Liver (tissue), 9 donors: Measurements from ENCODE around the gene SH3PXD2B. TPM values are rescaled to one million over a fixed set of nuclear protein-coding genes. Genes with fewer than 3 reads are reported as not detected.

Source experiments
- DNase-seq: peaks from one replicate; pipeline ENCODE4 v3.0.0-alpha.2; 2017; ENCODE audit warnings: low spot score
- H3K27ac ChIP-seq, 2 donors: one replicate each; pipeline ENCODE4 v1.7.0; 2013; ENCODE audit warnings: inconsistent platforms in 2 of 2, low read length in 2 of 2, control low read depth in 1 of 2, low read depth in 1 of 2, mild to moderate bottlenecking in 1 of 2
- H3K27me3 ChIP-seq, 4 donors: one replicate each; pipeline versions ENCODE4 v1.6.1 to v1.7.0; 2013; ENCODE audit warnings: low read length in 3 of 4, inconsistent platforms in 1 of 4, mild to moderate bottlenecking in 1 of 4, moderate library complexity in 1 of 4; ENCODE audit not compliant: control insufficient read depth in 4 of 4, insufficient read depth in 4 of 4
- H3K36me3 ChIP-seq, 4 donors: one replicate each; pipeline versions ENCODE4 v1.6.1 to v1.7.0; 2013; ENCODE audit warnings: low read length in 3 of 4, mild to moderate bottlenecking in 3 of 4, low read depth in 1 of 4, moderate library complexity in 1 of 4; ENCODE audit not compliant: control insufficient read depth in 4 of 4, insufficient read depth in 3 of 4
- H3K4me1 ChIP-seq, 4 donors: one replicate each; pipeline versions ENCODE4 v1.6.1 to v1.7.0; 2013; ENCODE audit warnings: low read length in 3 of 4, mild to moderate bottlenecking in 3 of 4, moderate library complexity in 1 of 4; ENCODE audit not compliant: control insufficient read depth in 4 of 4, insufficient read depth in 4 of 4
- H3K4me3 ChIP-seq, 3 donors: one replicate each; pipeline versions ENCODE4 v1.6.1 to v1.7.0; 2013; ENCODE audit warnings: low read length in 3 of 3, control low read depth in 1 of 3, low read depth in 1 of 3, mild to moderate bottlenecking in 1 of 3
- H3K9ac ChIP-seq, 2 donors: one replicate each; pipeline ENCODE4 v1.7.0; 2013; ENCODE audit warnings: low read length in 2 of 2, mild to moderate bottlenecking in 2 of 2, moderate library complexity in 2 of 2, control low read depth in 1 of 2, low read depth in 1 of 2
- H3K9me3 ChIP-seq, 4 donors: one replicate each; pipeline versions ENCODE4 v1.6.1 to v1.7.0; 2013; ENCODE audit warnings: low read length in 3 of 4; ENCODE audit not compliant: control insufficient read depth in 4 of 4
- EGR1 ChIP-seq, 2 donors: IDR thresholded peaks; 2 replicates each; pipeline ENCODE4 v1.6.1; 2016 to 2018; ENCODE audit warnings: antibody characterized with exemption in 2 of 2, low read depth in 2 of 2
- FOXA1 ChIP-seq: IDR thresholded peaks from 2 replicates; pipeline ENCODE4 v1.6.1; 2016; ENCODE audit warnings: antibody characterized with exemption
- FOXA2 ChIP-seq: IDR thresholded peaks from 2 replicates; pipeline ENCODE4 v1.6.1; 2016; ENCODE audit warnings: antibody characterized with exemption
- GABPA ChIP-seq, 2 donors: IDR thresholded peaks in 1 of 2; conservative IDR thresholded peaks in 1 of 2; 2 replicates each; pipeline ENCODE4 v1.6.1; 2016; ENCODE audit warnings: antibody characterized with exemption in 2 of 2, mild to moderate bottlenecking in 1 of 2, moderate library complexity in 1 of 2
- HNF4A ChIP-seq, 2 donors: conservative IDR thresholded peaks; 2 replicates each; pipeline ENCODE4 v1.6.1; 2016; ENCODE audit warnings: antibody characterized with exemption in 2 of 2, mild to moderate bottlenecking in 2 of 2
- HNF4G ChIP-seq: IDR thresholded peaks from 2 replicates; pipeline ENCODE4 v1.6.1; 2016; ENCODE audit warnings: antibody characterized with exemption
- JUND ChIP-seq, 2 donors: IDR thresholded peaks; 2 replicates each; pipeline ENCODE4 v1.6.1; 2016; ENCODE audit warnings: antibody characterized with exemption in 2 of 2
- NR2F2 ChIP-seq: IDR thresholded peaks from 2 replicates; pipeline ENCODE4 v1.6.1; 2016; ENCODE audit warnings: antibody characterized with exemption
- RAD21 ChIP-seq, 2 donors: IDR thresholded peaks; 2 replicates each; pipeline ENCODE4 v1.6.1; 2016; ENCODE audit warnings: antibody characterized with exemption in 2 of 2, mild to moderate bottlenecking in 2 of 2
- RXRA ChIP-seq, 2 donors: IDR thresholded peaks; 2 replicates each; pipeline ENCODE4 v1.6.1; 2017 to 2018; ENCODE audit warnings: antibody characterized with exemption in 2 of 2, mild to moderate bottlenecking in 1 of 2
- SP1 ChIP-seq: IDR thresholded peaks from 2 replicates; pipeline ENCODE4 v1.6.1; 2018; ENCODE audit warnings: antibody characterized with exemption, mild to moderate bottlenecking
- TAF1 ChIP-seq: conservative IDR thresholded peaks from 2 replicates; pipeline ENCODE4 v1.6.1; 2016; ENCODE audit warnings: antibody characterized with exemption, mild to moderate bottlenecking
- YY1 ChIP-seq: IDR thresholded peaks from 2 replicates; pipeline ENCODE4 v1.6.1; 2016; ENCODE audit warnings: antibody characterized with exemption, mild to moderate bottlenecking
- WGBS: extraction: QIAGEN DNeasy Blood & Tissue Kit; methylation state at CpG from one replicate; pipeline ENCODE4 v1.1.7; 2013; 5-methylcytosine and 5-hydroxymethylcytosine counted together
- polyA plus RNA-seq, 2 donors: library from polyadenylated mRNA; stranded (reverse) in 1 of 2; unstranded in 1 of 2; fragments of 200-250 nt in 1 of 2; fragments of >200 nt in 1 of 2; fragmentation: Nextera tagmentation in 1 of 2; extraction: Ambion mirVana in 1 of 2; gene quantifications; one replicate each; pipeline versions ENCODE4 v1.2.1 to v1.2.3, GENCODE V29; 2013 to 2015
- total RNA-seq, 2 donors: library from RNA; depleted of rRNA; stranded (reverse); fragments of >200 nt; gene quantifications; one replicate each; pipeline ENCODE4 v1.2.3, GENCODE V29; 2014
- TF ChIP-seq, protein P1 (sequence below): IDR thresholded peaks from 2 replicates; pipeline ENCODE4 v1.6.1; 2016; ENCODE audit warnings: antibody characterized with exemption
- TF ChIP-seq, protein P2 (sequence below): IDR thresholded peaks from 2 replicates; pipeline ENCODE4 v1.6.1; 2016; ENCODE audit warnings: antibody characterized with exemption, mild to moderate bottlenecking
- TF ChIP-seq, protein P3 (sequence below): IDR thresholded peaks from 2 replicates; pipeline ENCODE4 v1.6.1; 2016; ENCODE audit warnings: antibody characterized with exemption
- TF ChIP-seq, protein P4 (sequence below): fragments of 150-350 bp; IDR thresholded peaks from 2 replicates; pipeline ENCODE4 v1.5.1; 2017; ENCODE audit warnings: improper control_type of control experiment, low read depth, low read length; ENCODE audit not compliant: missing input control
- TF ChIP-seq, protein P5 (sequence below): IDR thresholded peaks from 2 replicates; pipeline ENCODE4 v1.6.1; 2016; ENCODE audit warnings: antibody characterized with exemption
- donor health status: healthy.
- donor health status: healthy.
- donor health status: healthy.
- donor health status: healthy.
- donor health status: healthy.

SH3PXD2B gene
- total and polyA plus RNA-seq, 4 donors, result 1.1 to 3.3 (median 2.2) TPM

DNA sequence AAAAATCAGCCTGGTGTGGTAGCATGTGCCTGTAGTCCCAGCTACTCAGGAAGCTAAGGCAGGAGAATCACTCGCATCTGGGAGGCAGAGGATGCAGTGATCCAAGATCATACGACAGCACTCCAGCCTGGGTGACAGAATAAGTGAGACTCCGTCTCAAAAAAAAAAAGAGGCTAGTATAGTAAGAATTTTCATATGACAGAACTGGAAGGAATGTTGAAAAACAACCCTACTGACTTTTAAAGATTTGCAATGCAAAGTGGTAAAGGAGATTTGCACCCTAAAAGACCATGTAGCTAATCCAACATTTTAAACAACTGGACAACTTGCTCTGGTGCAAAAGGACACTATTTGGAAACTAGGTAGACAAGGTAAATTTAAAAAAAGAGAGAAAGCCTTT is 58.1 kb downstream of the SH3PXD2B start:
- DNase-seq, result no peak
- H3K36me3 ChIP-seq, result no peaks in the 10 kb centered on the region
- no peaks in the 10 kb centered on the region for H3K27me3 ChIP-seq
- no peaks in the 10 kb centered on the region for H3K4me1 ChIP-seq
- WGBS, result 81% methylated on average over 3 of the region's 3 CpGs
- H3K4me3 ChIP-seq, result no peak overlapping the region
- TF ChIP-seq SP1 (no peak), HNF4A (conservative IDR thresholded peaks at IDR 0.05) (no peak), GABPA (IDR thresholded peaks at IDR 0.05 in 1 of 2, conservative IDR thresholded peaks at IDR 0.05 in 1 of 2) (no peak), RXRA (IDR thresholded peaks at IDR 0.05) (no peak), HNF4G (no peak), TAF1 (no peak), FOXA2 (no peak), RAD21 (IDR thresholded peaks at IDR 0.05) (no peak)
- TF ChIP-seq, protein P1, sequence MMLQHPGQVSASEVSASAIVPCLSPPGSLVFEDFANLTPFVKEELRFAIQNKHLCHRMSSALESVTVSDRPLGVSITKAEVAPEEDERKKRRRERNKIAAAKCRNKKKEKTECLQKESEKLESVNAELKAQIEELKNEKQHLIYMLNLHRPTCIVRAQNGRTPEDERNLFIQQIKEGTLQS, result no peak
- TF ChIP-seq, protein P2, sequence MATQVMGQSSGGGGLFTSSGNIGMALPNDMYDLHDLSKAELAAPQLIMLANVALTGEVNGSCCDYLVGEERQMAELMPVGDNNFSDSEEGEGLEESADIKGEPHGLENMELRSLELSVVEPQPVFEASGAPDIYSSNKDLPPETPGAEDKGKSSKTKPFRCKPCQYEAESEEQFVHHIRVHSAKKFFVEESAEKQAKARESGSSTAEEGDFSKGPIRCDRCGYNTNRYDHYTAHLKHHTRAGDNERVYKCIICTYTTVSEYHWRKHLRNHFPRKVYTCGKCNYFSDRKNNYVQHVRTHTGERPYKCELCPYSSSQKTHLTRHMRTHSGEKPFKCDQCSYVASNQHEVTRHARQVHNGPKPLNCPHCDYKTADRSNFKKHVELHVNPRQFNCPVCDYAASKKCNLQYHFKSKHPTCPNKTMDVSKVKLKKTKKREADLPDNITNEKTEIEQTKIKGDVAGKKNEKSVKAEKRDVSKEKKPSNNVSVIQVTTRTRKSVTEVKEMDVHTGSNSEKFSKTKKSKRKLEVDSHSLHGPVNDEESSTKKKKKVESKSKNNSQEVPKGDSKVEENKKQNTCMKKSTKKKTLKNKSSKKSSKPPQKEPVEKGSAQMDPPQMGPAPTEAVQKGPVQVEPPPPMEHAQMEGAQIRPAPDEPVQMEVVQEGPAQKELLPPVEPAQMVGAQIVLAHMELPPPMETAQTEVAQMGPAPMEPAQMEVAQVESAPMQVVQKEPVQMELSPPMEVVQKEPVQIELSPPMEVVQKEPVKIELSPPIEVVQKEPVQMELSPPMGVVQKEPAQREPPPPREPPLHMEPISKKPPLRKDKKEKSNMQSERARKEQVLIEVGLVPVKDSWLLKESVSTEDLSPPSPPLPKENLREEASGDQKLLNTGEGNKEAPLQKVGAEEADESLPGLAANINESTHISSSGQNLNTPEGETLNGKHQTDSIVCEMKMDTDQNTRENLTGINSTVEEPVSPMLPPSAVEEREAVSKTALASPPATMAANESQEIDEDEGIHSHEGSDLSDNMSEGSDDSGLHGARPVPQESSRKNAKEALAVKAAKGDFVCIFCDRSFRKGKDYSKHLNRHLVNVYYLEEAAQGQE, result no peak
- H3K27ac ChIP-seq, result no peak overlapping the region
- no peaks in the 10 kb centered on the region for H3K9me3 ChIP-seq
- H3K9ac ChIP-seq, result no peak overlapping the region

DNA sequence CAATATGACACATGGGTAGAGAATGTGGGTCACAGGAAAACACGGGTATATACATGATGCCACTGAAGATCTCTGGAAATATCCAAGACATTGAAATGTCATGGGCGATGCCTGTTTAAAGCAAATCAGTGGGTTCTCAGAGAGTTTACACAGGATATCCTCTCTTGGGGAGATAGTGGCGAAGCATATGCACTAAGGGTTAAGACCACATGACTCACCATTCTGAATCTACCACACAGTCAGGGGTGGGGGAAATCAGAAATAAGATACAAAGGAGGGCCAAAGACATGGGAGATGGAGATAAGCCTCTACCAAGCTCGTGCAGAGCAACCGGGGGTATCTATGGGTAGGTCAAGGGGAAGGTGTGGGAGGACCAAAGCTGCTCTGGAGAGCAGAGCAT is 58.8 kb downstream of the SH3PXD2B start:
- H3K9ac ChIP-seq, result no peak overlapping the region
- no peaks in the 10 kb centered on the region for H3K4me1 ChIP-seq
- no peak for DNase-seq
- H3K27me3 ChIP-seq, result no peaks in the 10 kb centered on the region
- no peaks in the 10 kb centered on the region for H3K9me3 ChIP-seq
- no peak for TF ChIP-seq HNF4A (conservative IDR thresholded peaks at IDR 0.05)
- TF ChIP-seq RAD21 (IDR thresholded peaks at IDR 0.05), result no peak
- no peak for TF ChIP-seq NR2F2
- no peak for TF ChIP-seq FOXA2
- TF ChIP-seq TAF1, result no peak
- TF ChIP-seq, protein P3, sequence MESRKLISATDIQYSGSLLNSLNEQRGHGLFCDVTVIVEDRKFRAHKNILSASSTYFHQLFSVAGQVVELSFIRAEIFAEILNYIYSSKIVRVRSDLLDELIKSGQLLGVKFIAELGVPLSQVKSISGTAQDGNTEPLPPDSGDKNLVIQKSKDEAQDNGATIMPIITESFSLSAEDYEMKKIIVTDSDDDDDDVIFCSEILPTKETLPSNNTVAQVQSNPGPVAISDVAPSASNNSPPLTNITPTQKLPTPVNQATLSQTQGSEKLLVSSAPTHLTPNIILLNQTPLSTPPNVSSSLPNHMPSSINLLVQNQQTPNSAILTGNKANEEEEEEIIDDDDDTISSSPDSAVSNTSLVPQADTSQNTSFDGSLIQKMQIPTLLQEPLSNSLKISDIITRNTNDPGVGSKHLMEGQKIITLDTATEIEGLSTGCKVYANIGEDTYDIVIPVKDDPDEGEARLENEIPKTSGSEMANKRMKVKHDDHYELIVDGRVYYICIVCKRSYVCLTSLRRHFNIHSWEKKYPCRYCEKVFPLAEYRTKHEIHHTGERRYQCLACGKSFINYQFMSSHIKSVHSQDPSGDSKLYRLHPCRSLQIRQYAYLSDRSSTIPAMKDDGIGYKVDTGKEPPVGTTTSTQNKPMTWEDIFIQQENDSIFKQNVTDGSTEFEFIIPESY, result no peak
- TF ChIP-seq RXRA (IDR thresholded peaks at IDR 0.05), result no peak
- TF ChIP-seq FOXA1, result no peak
- TF ChIP-seq SP1, result no peak
- TF ChIP-seq, protein P1, result no peak
- TF ChIP-seq, protein P4, sequence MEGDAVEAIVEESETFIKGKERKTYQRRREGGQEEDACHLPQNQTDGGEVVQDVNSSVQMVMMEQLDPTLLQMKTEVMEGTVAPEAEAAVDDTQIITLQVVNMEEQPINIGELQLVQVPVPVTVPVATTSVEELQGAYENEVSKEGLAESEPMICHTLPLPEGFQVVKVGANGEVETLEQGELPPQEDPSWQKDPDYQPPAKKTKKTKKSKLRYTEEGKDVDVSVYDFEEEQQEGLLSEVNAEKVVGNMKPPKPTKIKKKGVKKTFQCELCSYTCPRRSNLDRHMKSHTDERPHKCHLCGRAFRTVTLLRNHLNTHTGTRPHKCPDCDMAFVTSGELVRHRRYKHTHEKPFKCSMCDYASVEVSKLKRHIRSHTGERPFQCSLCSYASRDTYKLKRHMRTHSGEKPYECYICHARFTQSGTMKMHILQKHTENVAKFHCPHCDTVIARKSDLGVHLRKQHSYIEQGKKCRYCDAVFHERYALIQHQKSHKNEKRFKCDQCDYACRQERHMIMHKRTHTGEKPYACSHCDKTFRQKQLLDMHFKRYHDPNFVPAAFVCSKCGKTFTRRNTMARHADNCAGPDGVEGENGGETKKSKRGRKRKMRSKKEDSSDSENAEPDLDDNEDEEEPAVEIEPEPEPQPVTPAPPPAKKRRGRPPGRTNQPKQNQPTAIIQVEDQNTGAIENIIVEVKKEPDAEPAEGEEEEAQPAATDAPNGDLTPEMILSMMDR, result no peak
- TF ChIP-seq, protein P5, sequence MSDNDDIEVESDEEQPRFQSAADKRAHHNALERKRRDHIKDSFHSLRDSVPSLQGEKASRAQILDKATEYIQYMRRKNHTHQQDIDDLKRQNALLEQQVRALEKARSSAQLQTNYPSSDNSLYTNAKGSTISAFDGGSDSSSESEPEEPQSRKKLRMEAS, result no peak
- TF ChIP-seq EGR1 (IDR thresholded peaks at IDR 0.05; ENCODE audit: low read depth in 2 of 2), result no peak
- TF ChIP-seq, protein P2, result no peak
- no peak for TF ChIP-seq HNF4G
- TF ChIP-seq YY1, result no peak
- no peak for TF ChIP-seq JUND (IDR thresholded peaks at IDR 0.05)
- TF ChIP-seq GABPA (IDR thresholded peaks at IDR 0.05 in 1 of 2, conservative IDR thresholded peaks at IDR 0.05 in 1 of 2), result no peak
- no peaks in the 10 kb centered on the region for H3K36me3 ChIP-seq
- 88% methylated on average over 5 of the region's 5 CpGs for WGBS
- no peak overlapping the region for H3K27ac ChIP-seq
- H3K4me3 ChIP-seq, result no peak overlapping the region
